Measurements from ENCODE around the gene TMEM126B.

The TMEM126B gene

GRCh38 chr11:85685125-85685819 is 56.9 kb downstream of the TMEM126B start:
- DNase-seq (ENCODE audit: extremely low read depth, insufficient read length): no peak
- no peak overlapping the region for H3K4me3 ChIP-seq (replicated peaks; ENCODE audit: low read depth, low read length)
- no peaks in the 10 kb centered on the region for H3K27me3 ChIP-seq (replicated peaks; ENCODE audit: control insufficient read depth, insufficient read depth, low read length)
- no peaks in the 10 kb centered on the region for H3K36me3 ChIP-seq (ENCODE audit: control insufficient read depth, insufficient read depth, low read length)
- no peak for TF ChIP-seq CTCF (IDR thresholded peaks at IDR 0.05; ENCODE audit: insufficient read depth, low read length, poor library complexity, severe bottlenecking)

- Histone ChIP-seq H3K36me3 (ENCODE audit: control insufficient read depth, insufficient read depth, low read length) (no peaks in the 10 kb centered on the region), H3K4me3 (replicated peaks; ENCODE audit: low read depth, low read length) (no peak within 1 kb of the TSS), H3K27me3 (replicated peaks; ENCODE audit: control insufficient read depth, insufficient read depth, low read length) (no peaks in the 10 kb centered on the region)
- no peak for TF ChIP-seq CTCF (IDR thresholded peaks at IDR 0.05; ENCODE audit: insufficient read depth, low read length, poor library complexity, severe bottlenecking)
- no peak for DNase-seq (ENCODE audit: extremely low read depth, insufficient read length)
Measured at GRCh38 chr11:85685820-85686459, 57.5 kb downstream of the TMEM126B start, which contains the start of gene CCDC89. Gene CCDC89 (minus strand): TSS chr11:85686195. CDS start chr11:85686130, 65 bp downstream.

Data from GM06990 (cell line).